ENCODE measurements around the gene SLC2A13.

Gene SLC2A13

GRCh38 chr12:40075458-40075857 is 30.4 kb downstream of the SLC2A13 start:
- TF ChIP-seq ZBTB7A (IDR thresholded peaks at IDR 0.05; ENCODE audit: low read depth) (no peak), TCF12 (IDR thresholded peaks at IDR 0.05; ENCODE audit: low read depth) (no peak), TAF1 (IDR thresholded peaks at IDR 0.05; ENCODE audit: low read depth) (no peak), EGR1 (IDR thresholded peaks at IDR 0.05) (no peak), NFIC (IDR thresholded peaks at IDR 0.05) (no peak), REST (IDR thresholded peaks at IDR 0.05; ENCODE audit: low read depth) (no peak), RAD21 (IDR thresholded peaks at IDR 0.05; ENCODE audit: low read depth) (no peak), TEAD4 (IDR thresholded peaks at IDR 0.05) (no peak), MAX (IDR thresholded peaks at IDR 0.05) (no peak), CEBPB (IDR thresholded peaks at IDR 0.05) (no peak), EP300 (IDR thresholded peaks at IDR 0.05; ENCODE audit: borderline replicate concordance) (no peak), CREB1 (IDR thresholded peaks at IDR 0.05; ENCODE audit: low read depth) (no peak)
- TF ChIP-seq, protein P1, sequence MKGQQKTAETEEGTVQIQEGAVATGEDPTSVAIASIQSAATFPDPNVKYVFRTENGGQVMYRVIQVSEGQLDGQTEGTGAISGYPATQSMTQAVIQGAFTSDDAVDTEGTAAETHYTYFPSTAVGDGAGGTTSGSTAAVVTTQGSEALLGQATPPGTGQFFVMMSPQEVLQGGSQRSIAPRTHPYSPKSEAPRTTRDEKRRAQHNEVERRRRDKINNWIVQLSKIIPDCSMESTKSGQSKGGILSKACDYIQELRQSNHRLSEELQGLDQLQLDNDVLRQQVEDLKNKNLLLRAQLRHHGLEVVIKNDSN (IDR thresholded peaks at IDR 0.05), result no peak

GRCh38 chr12:40068416-40068815 is 37.5 kb downstream of the SLC2A13 start:
- TF ChIP-seq, protein P1 (IDR thresholded peaks at IDR 0.05), result no peak
- TF ChIP-seq ZBTB7A (IDR thresholded peaks at IDR 0.05; ENCODE audit: low read depth) (no peak), NFIC (IDR thresholded peaks at IDR 0.05) (no peak), CREB1 (IDR thresholded peaks at IDR 0.05; ENCODE audit: low read depth) (no peak), TCF12 (IDR thresholded peaks at IDR 0.05; ENCODE audit: low read depth) (no peak), FOXM1 (IDR thresholded peaks at IDR 0.05; ENCODE audit: borderline replicate concordance, low read depth) (no peak), EP300 (IDR thresholded peaks at IDR 0.05; ENCODE audit: borderline replicate concordance) (no peak), RAD21 (IDR thresholded peaks at IDR 0.05; ENCODE audit: low read depth) (no peak), EGR1 (IDR thresholded peaks at IDR 0.05) (no peak), CEBPB (IDR thresholded peaks at IDR 0.05) (no peak), REST (IDR thresholded peaks at IDR 0.05; ENCODE audit: low read depth) (no peak), YY1 (IDR thresholded peaks at IDR 0.05; ENCODE audit: low read depth) (no peak)

DNA sequence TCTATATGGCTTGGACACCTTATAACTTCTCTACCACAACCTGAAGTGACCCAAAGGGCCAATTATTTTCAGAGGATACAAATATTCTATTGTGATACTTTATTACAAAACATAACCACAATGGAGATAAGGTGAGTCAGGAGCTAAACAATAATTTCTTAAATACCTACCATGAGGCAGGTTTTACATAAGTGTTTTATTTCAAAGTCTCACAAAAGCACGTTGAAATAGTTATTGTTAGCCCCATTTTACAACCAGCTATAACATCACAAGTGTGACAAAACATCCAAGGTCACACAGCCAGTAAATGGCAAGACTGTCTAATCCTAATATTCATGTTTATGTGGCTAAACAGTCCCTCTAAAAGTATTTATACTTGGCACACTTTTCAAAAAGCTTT is 40.2 kb downstream of the SLC2A13 start:
- TF ChIP-seq CEBPB (IDR thresholded peaks at IDR 0.05) (no peak), CREB1 (IDR thresholded peaks at IDR 0.05; ENCODE audit: low read depth) (no peak), RAD21 (IDR thresholded peaks at IDR 0.05; ENCODE audit: low read depth) (no peak), TEAD4 (IDR thresholded peaks at IDR 0.05) (no peak), YY1 (IDR thresholded peaks at IDR 0.05; ENCODE audit: low read depth) (no peak), ZBTB7A (IDR thresholded peaks at IDR 0.05; ENCODE audit: low read depth) (no peak), NFIC (IDR thresholded peaks at IDR 0.05) (no peak), TCF12 (IDR thresholded peaks at IDR 0.05; ENCODE audit: low read depth) (no peak), FOXM1 (IDR thresholded peaks at IDR 0.05; ENCODE audit: borderline replicate concordance, low read depth) (no peak), TAF1 (IDR thresholded peaks at IDR 0.05; ENCODE audit: low read depth) (no peak), EP300 (IDR thresholded peaks at IDR 0.05; ENCODE audit: borderline replicate concordance) (no peak), EGR1 (IDR thresholded peaks at IDR 0.05) (no peak), MAX (IDR thresholded peaks at IDR 0.05) (no peak), REST (IDR thresholded peaks at IDR 0.05; ENCODE audit: low read depth) (no peak)
- TF ChIP-seq, protein P1 (IDR thresholded peaks at IDR 0.05), result no peak

DNA sequence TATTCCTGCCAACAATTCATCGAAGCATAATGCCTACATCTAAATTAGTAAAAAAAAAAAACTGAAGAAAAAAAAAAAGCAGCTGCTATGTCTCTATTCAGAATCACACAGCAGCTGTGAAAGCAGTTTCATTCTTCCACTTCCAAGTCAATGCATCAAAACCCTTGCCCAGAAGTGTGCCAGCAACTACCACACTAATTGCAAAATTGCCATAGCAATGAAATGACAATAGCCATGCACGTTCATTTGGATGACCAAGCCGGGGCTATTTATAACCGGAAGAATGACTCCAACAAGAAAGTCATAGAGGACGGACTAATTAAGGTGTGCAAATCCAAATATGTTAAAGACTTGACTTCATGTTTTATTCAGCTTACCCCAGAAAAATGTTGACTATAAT is 42.5 kb downstream of the SLC2A13 start:
- TF ChIP-seq ZBTB7A (IDR thresholded peaks at IDR 0.05; ENCODE audit: low read depth), result no peak
- TF ChIP-seq TAF1 (IDR thresholded peaks at IDR 0.05; ENCODE audit: low read depth), result no peak
- TF ChIP-seq TCF12 (IDR thresholded peaks at IDR 0.05; ENCODE audit: low read depth), result no peak
- no peak for TF ChIP-seq REST (IDR thresholded peaks at IDR 0.05; ENCODE audit: low read depth)
- no peak for TF ChIP-seq EGR1 (IDR thresholded peaks at IDR 0.05)
- TF ChIP-seq RAD21 (IDR thresholded peaks at IDR 0.05; ENCODE audit: low read depth), result no peak
- TF ChIP-seq MAX (IDR thresholded peaks at IDR 0.05), result no peak
- no peak for TF ChIP-seq YY1 (IDR thresholded peaks at IDR 0.05; ENCODE audit: low read depth)
- no peak for TF ChIP-seq CREB1 (IDR thresholded peaks at IDR 0.05; ENCODE audit: low read depth)
- TF ChIP-seq TEAD4 (IDR thresholded peaks at IDR 0.05), result no peak
- TF ChIP-seq EP300 (IDR thresholded peaks at IDR 0.05; ENCODE audit: borderline replicate concordance), result no peak
- TF ChIP-seq, protein P1 (IDR thresholded peaks at IDR 0.05), result no peak
- TF ChIP-seq CEBPB (IDR thresholded peaks at IDR 0.05), result no peak
